ENCODE measurements around the gene RNU2-63P.

RNU2-63P gene

GRCh38 chr2:88055371-88056128 is 39.2 kb upstream of the RNU2-63P start, which contains the start of gene KRCC1:
TSS of gene KRCC1 (minus strand) at chr2:88055783. CDS start at chr2:88028563, 27,220 bp downstream.
- peak; percentile 92 for DNase-seq (ENCODE audit: low read depth)
- peak within 1 kb of the TSS; percentile 96 for H3K4me3 ChIP-seq (ENCODE audit: low read depth, low read length)
- TF ChIP-seq CTCF (IDR thresholded peaks at IDR 0.05; ENCODE audit: low read depth, low read length, missing control alignments) = no peak

- DNase-seq (ENCODE audit: low read depth) = no peak
- H3K4me3 ChIP-seq (ENCODE audit: low read depth, low read length) = peak overlapping the region; percentile 96
- no peak for TF ChIP-seq CTCF (IDR thresholded peaks at IDR 0.05; ENCODE audit: low read depth, low read length, missing control alignments)
Observed at GRCh38 chr2:88054782-88055370, 38.5 kb upstream of the RNU2-63P start.

GRCh38 chr2:88053934-88054781 is 37.8 kb upstream of the RNU2-63P start:
- DNase-seq (ENCODE audit: low read depth) = no peak
- TF ChIP-seq CTCF (IDR thresholded peaks at IDR 0.05; ENCODE audit: low read depth, low read length, missing control alignments) = no peak
- H3K4me3 ChIP-seq (ENCODE audit: low read depth, low read length) = peak overlapping the region; percentile 96

GRCh38 chr2:88053296-88053695 is 36.9 kb upstream of the RNU2-63P start:
- no peak for TF ChIP-seq CTCF (IDR thresholded peaks at IDR 0.05; ENCODE audit: low read depth, low read length, missing control alignments)
- H3K4me3 ChIP-seq (ENCODE audit: low read depth, low read length) = no peak overlapping the region; the same call in 1 of the 2 replicates
- no peak for DNase-seq (ENCODE audit: low read depth)

- TF ChIP-seq CTCF (IDR thresholded peaks at IDR 0.05; ENCODE audit: low read depth, low read length, missing control alignments) = no peak
- no peak for DNase-seq (ENCODE audit: low read depth)
- no peak overlapping the region for H3K4me3 ChIP-seq (ENCODE audit: low read depth, low read length)
Observed at GRCh38 chr2:88051792-88052191, 35.4 kb upstream of the RNU2-63P start.

- TF ChIP-seq CTCF (IDR thresholded peaks at IDR 0.05; ENCODE audit: low read depth, low read length, missing control alignments) = no peak
- no peak for DNase-seq (ENCODE audit: low read depth)
- no peak overlapping the region for H3K4me3 ChIP-seq (ENCODE audit: low read depth, low read length)
Observed at GRCh38 chr2:88049622-88050021, 33.3 kb upstream of the RNU2-63P start.
